K562 (cell line): Measurements from ENCODE around the gene ADAM15. TPM values are rescaled to one million over a fixed set of nuclear protein-coding genes. Genes with fewer than 3 reads are reported as not detected.

Experiments
- ATAC-seq: fragments of 200-7000 bp; cut with Tn5 transposase; 3 replicates; pipeline ENCODE4 v1.9.1; 2020; ENCODE audit warnings: moderate library complexity
- BruUV-seq: library from RNA; stranded (reverse); fragments of 400-500 nt; replicated peaks from 2 replicates; lab custom pipeline; 2021; lab: Mats Ljungman, UMichigan
- CTCF ChIA-PET: fragments of 300-600 bp; formaldehyde crosslinking; extraction: SDS; loops from one replicate; lab custom pipeline; 2021; ENCODE audit warnings: low intra/inter-chr PET ratio; lab: Yijun Ruan, JAX
- POLR2A ChIA-PET: fragments of 300-600, 350-650 bp; sonication (Branson Sonifier 250); formaldehyde crosslinking; extraction: SDS; loops from one replicate; lab custom pipeline; 2021; ENCODE audit warnings: antibody characterized with exemption, inconsistent platforms; lab: Yijun Ruan, JAX
- DNase-seq, 4 experiments: peaks; one replicate each; pipeline versions ENCODE4 v3.0.0 to v3.0.0-alpha.2; 2011 to 2018; ENCODE audit warnings: low spot score in 3 of 4, mixed read lengths in 3 of 4; ENCODE audit errors: extremely low read depth in 1 of 4
- FAIRE-seq: peaks from 2 replicates; lab custom pipeline; 2011; peaks lifted over from hg19 to GRCh38; lab: Jason Lieb, UNC
- H2AFZ ChIP-seq: 2 replicates; pipeline ENCODE4 v1.6.0; 2011; ENCODE audit warnings: low read depth, low read length, control low read depth, inconsistent platforms
- H3K27ac ChIP-seq: fragments of 200-600 bp; 3 replicates; pipeline ENCODE4 v1.8.0; 2011; ENCODE audit warnings: low read depth, mild to moderate bottlenecking, control low read depth, inconsistent platforms, low read length, moderate library complexity, mixed read lengths; ENCODE audit errors: extremely low read depth
- H3K27me3 ChIP-seq, 2 experiments: fragments of 300-600 bp in 1 of 2; 2 replicates in 1 of 2; 3 replicates in 1 of 2; pipeline versions ENCODE4 v1.6.0 to v1.8.0; 2011; ENCODE audit warnings: inconsistent platforms in 2 of 2, low read length in 2 of 2, mild to moderate bottlenecking in 1 of 2, mixed read lengths in 1 of 2, moderate library complexity in 1 of 2; ENCODE audit not compliant: control insufficient read depth in 2 of 2, insufficient read depth in 2 of 2
- H3K36me3 ChIP-seq: fragments of 300-600 bp; 3 replicates; pipeline ENCODE4 v1.8.0; 2011; ENCODE audit warnings: mild to moderate bottlenecking, low read length, inconsistent platforms; ENCODE audit not compliant: control insufficient read depth, insufficient read depth
- H3K4me1 ChIP-seq, 2 experiments: fragments of 200-600 bp in 1 of 2; replicated peaks in 1 of 2; 2 replicates in 1 of 2; 3 replicates in 1 of 2; pipeline versions ENCODE4 v1.5.1 to v1.8.0; 2011; ENCODE audit warnings: inconsistent platforms in 2 of 2, low read length in 2 of 2, mild to moderate bottlenecking in 1 of 2, mixed read lengths in 1 of 2, moderate library complexity in 1 of 2; ENCODE audit not compliant: control insufficient read depth in 2 of 2, insufficient read depth in 2 of 2
- H3K4me2 ChIP-seq: 2 replicates; pipeline ENCODE4 v1.6.1; 2011; ENCODE audit warnings: low read length, control low read depth, inconsistent platforms, mixed read lengths; ENCODE audit not compliant: insufficient read depth
- H3K4me3 ChIP-seq: fragments of 200-600 bp; sonication (generic), shearing (Covaris generic); 2 replicates; pipeline ENCODE4 v1.5.1; 2016; ENCODE audit warnings: control low read depth, inconsistent platforms
- H3K79me2 ChIP-seq: fragments of 200-600 bp; 3 replicates; pipeline ENCODE4 v1.8.0; 2011; ENCODE audit warnings: low read length, inconsistent platforms; ENCODE audit not compliant: control insufficient read depth, insufficient read depth
- H3K9ac ChIP-seq, 2 experiments: 2 replicates each; pipeline versions ENCODE4 v1.6.0 to v1.6.1; 2011; ENCODE audit warnings: low read depth in 2 of 2, low read length in 2 of 2, control low read depth in 1 of 2, inconsistent platforms in 1 of 2, mild to moderate bottlenecking in 1 of 2, mixed read lengths in 1 of 2; ENCODE audit not compliant: insufficient read depth in 1 of 2
- H3K9me1 ChIP-seq: one replicate; pipeline ENCODE4 v1.6.0; 2011; ENCODE audit warnings: inconsistent platforms, mild to moderate bottlenecking, low read length, moderate library complexity; ENCODE audit not compliant: control insufficient read depth, insufficient read depth
- H3K9me3 ChIP-seq: replicated peaks from 2 replicates; pipeline ENCODE4 v1.5.1; 2011; ENCODE audit warnings: low read depth, low read length, inconsistent platforms; ENCODE audit not compliant: control insufficient read depth, insufficient read depth
- H4K20me1 ChIP-seq: replicated peaks from 2 replicates; pipeline ENCODE4 v1.6.1; 2011; ENCODE audit warnings: low read length, inconsistent platforms, mixed read lengths; ENCODE audit not compliant: control insufficient read depth, insufficient read depth
- ETV1 ChIP-seq: fragments of 450-650 bp; conservative IDR thresholded peaks from 2 replicates; pipeline ENCODE4 v1.6.1; 2016; ENCODE audit warnings: missing genetic modification characterization, control low read depth, low read depth, missing compliant biosample characterization
- HDAC1 ChIP-seq, 2 experiments: fragments of 450-650 bp; IDR thresholded peaks; 2 replicates each; pipeline ENCODE4 v1.6.1; 2016 to 2017; ENCODE audit warnings: inconsistent platforms in 1 of 2, mild to moderate bottlenecking in 1 of 2, moderate library complexity in 1 of 2
- HNRNPK ChIP-seq: fragments of 200-400 bp; formaldehyde crosslinking; IDR thresholded peaks from one replicate; pipeline ENCODE4 v1.6.1; 2018; ENCODE audit warnings: mild to moderate bottlenecking, low read depth, low read length; ENCODE audit not compliant: poor library complexity, severe bottlenecking
- KDM2B ChIP-seq: fragments of 250-450 bp; sonication (Bioruptor Pico); IDR thresholded peaks from 2 replicates; pipeline ENCODE4 v1.8.0; 2021; ENCODE audit warnings: mild to moderate bottlenecking, moderate library complexity
- NFYB ChIP-seq: IDR thresholded peaks from 2 replicates; pipeline ENCODE4 v1.6.1; 2011; ENCODE audit warnings: mild to moderate bottlenecking, moderate library complexity; ENCODE audit not compliant: insufficient read length; ENCODE audit errors: extremely low read depth
- NRF1 ChIP-seq, 2 experiments: fragments of 450-650 bp; IDR thresholded peaks in 1 of 2; conservative IDR thresholded peaks in 1 of 2; 2 replicates each; pipeline ENCODE4 v1.6.1; 2014; ENCODE audit warnings: mild to moderate bottlenecking in 2 of 2
- RB1 ChIP-seq: fragments of 450-650 bp; IDR thresholded peaks from 2 replicates; pipeline ENCODE4 v1.6.1; 2017; ENCODE audit warnings: low read depth, mild to moderate bottlenecking
- SIN3B ChIP-seq: fragments of 450-650 bp; IDR thresholded peaks from 2 replicates; pipeline ENCODE4 v1.6.1; 2017; ENCODE audit warnings: low read depth, mild to moderate bottlenecking, moderate library complexity
- STAT6 ChIP-seq: sonication (generic); formaldehyde crosslinking; IDR thresholded peaks from 2 replicates; pipeline ENCODE4 v1.8.1; 2023; ENCODE audit warnings: mild to moderate bottlenecking, missing genetic modification reagents
- TEAD4 ChIP-seq, 2 experiments: sonication (generic) in 1 of 2; formaldehyde crosslinking in 1 of 2; IDR thresholded peaks; 2 replicates each; pipeline versions ENCODE4 v1.6.1 to v1.8.0; 2012 to 2022; ENCODE audit warnings: borderline replicate concordance in 1 of 2, inconsistent platforms in 1 of 2, low read length in 1 of 2, mild to moderate bottlenecking in 1 of 2, missing genetic modification reagents in 1 of 2
- ZNF24 ChIP-seq: fragments of 450-650 bp; IDR thresholded peaks from 2 replicates; pipeline ENCODE4 v1.6.1; 2016
- ZNF282 ChIP-seq: sonication (generic); formaldehyde crosslinking; IDR thresholded peaks from 2 replicates; pipeline ENCODE4 v1.8.1; 2023; ENCODE audit warnings: missing genetic modification reagents
- WGBS: fragments of 100-300 bp; shearing (Covaris generic); methylation state at CpG from one replicate; pipeline ENCODE4 v1.1.6; 2016; ENCODE audit warnings: low coverage, mixed read lengths; ENCODE audit not compliant: insufficient coverage; ENCODE audit errors: missing lambda C conversion rate; 5-methylcytosine and 5-hydroxymethylcytosine counted together
- in situ Hi-C: fragments of 300-500 bp; cut with MboI; formaldehyde crosslinking; loops from 4 replicates; pipeline ENCODE4 v1.15.0; 2018; ENCODE audit warnings: inconsistent platforms, mixed read lengths
- intact Hi-C: fragments of 100-400 bp; cut with micrococcal nuclease; formaldehyde crosslinking; loops from 2 replicates; pipeline ENCODE4 v1.14.2; 2022
- polyA plus RNA-seq, 8 experiments: library from polyadenylated mRNA; depleted of rRNA in 4 of 8; stranded (reverse) in 5 of 8; unstranded in 3 of 8; fragments of >200 nt; fragmentation: Nextera tagmentation in 2 of 8; fragmentation: Illumina TruSeq in 1 of 8; extraction: Ambion mirVana in 2 of 8; extraction: Trizol in 1 of 8; gene quantifications; 2 replicates each; pipeline versions ENCODE4 v1.2.1 to v1.2.3, GENCODE V29; 2011 to 2014; ENCODE audit warnings: inconsistent platforms in 1 of 8, missing spikeins in 1 of 8
- total RNA-seq, 7 experiments: library from RNA; depleted of rRNA in 6 of 7; stranded (reverse); fragments of >200 nt in 6 of 7; fragmentation: Illumina TruSeq in 2 of 7; extraction: Trizol in 2 of 7; gene quantifications; 2 replicates each; pipeline versions ENCODE4 v1.2.1 to v1.2.3, GENCODE V29; 2011 to 2021; ENCODE audit warnings: low replicate concordance in 1 of 7
- TF ChIP-seq, protein P1 (sequence below), 3 experiments: fragments of 200-800 bp in 1 of 3; sonication (Bioruptor generic) in 1 of 3; sonication (generic) in 1 of 3; formaldehyde crosslinking in 1 of 3; IDR thresholded peaks; 2 replicates each; pipeline versions ENCODE4 v1.6.1 to v1.8.0; 2016 to 2022; ENCODE audit warnings: mild to moderate bottlenecking in 2 of 3, missing compliant biosample characterization in 2 of 3, missing genetic modification characterization in 2 of 3, missing genetic modification reagents in 1 of 3
- TF ChIP-seq, protein P2 (sequence below): sonication (generic); formaldehyde crosslinking; IDR thresholded peaks from 2 replicates; pipeline ENCODE4 v1.8.1; 2023; ENCODE audit warnings: mild to moderate bottlenecking, missing genetic modification reagents
- TF ChIP-seq, protein P3 (sequence below): fragments of 250-450 bp; sonication (Bioruptor Pico); IDR thresholded peaks from 2 replicates; pipeline ENCODE4 v1.9.0; 2021; ENCODE audit warnings: mild to moderate bottlenecking

Gene ADAM15
- total and polyA plus RNA-seq, 9 of the 15 experiments (the other 6 are each of a cell fraction or from before 2014, with no cell fraction given): 0.69 to 72.3 (median 32.8) TPM

DNA sequence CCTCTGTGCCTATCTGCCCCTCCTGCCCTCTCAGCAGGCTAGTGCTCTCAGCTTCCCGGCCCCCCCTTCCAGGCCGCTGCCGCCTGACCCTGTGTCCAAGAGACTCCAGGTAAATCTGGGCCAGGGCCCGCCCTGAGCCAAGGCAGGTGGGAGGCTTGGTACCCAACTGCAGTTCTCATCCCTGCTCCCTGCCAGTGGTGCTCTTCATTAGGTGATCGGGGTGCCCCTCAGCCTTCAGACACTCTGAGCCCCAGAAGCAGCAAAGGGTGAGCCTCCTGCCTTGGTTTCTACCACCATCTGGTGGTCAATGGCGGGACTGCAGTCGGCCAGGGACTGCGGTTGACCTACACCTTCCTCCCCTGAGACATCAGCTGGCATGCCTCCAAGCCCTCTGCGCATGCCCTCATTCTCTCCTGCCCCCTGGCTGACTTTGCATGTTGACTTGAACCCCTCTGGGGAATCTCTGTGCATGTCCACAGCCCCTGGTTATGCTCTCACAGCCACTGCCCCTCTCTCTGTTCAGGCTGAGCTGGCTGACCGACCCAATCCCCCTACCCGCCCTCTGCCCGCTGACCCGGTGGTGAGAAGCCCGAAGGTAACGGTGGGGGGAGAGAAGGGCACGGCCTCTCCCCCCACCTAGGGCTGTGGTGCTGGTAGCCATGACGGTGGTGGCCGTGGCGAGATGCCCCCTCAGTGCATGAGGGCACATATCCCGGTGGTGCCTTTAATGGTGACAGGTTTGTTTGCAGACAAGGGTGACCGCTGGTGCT, 10.4 kb downstream of the ADAM15 start:
- intact Hi-C loops: loop anchor here (1.0 to 5.0 kb wide), 5 partner anchors 16 to 503 kb away; partner anchors contain the start of genes CKS1B, SHC1 and UBE2Q1
- H3K79me2 ChIP-seq: peaks cover 9% of the 10 kb centered on the region; the same call in 2 of the 3 replicates
- ChIA-PET CTCF (interaction anchor here (0.6 to 4.0 kb wide), 11 partner anchors 16 to 583 kb away, joined by 3 to 153 read pairs (median 4); partner anchors contain the start of genes EFNA3 and UBE2Q1), POLR2A (interaction anchor here (0.6 to 1.4 kb wide), 6 partner anchors 23 to 883 kb away, joined by 3 to 4 read pairs (median 3); partner anchors contain the start of gene FLAD1)
- no peaks in the 10 kb centered on the region for H3K9me3 ChIP-seq
- in situ Hi-C loops: loop anchor here (5.0 kb wide), 1 partner anchor 104 kb away; the partner anchor contains the start of gene PBXIP1
- peaks cover 41% of the 10 kb centered on the region; the same call in 2 of the 3 replicates for H3K36me3 ChIP-seq
- H3K4me1 ChIP-seq: peaks cover 25 to 55% of the 10 kb centered on the region in 2 experiments
- peak overlapping the region in 1 of 2 experiments; percentile 8; a peak in 1 of 4 replicates for H3K9ac ChIP-seq
- no peak overlapping the region for H3K4me3 ChIP-seq
- no peaks in the 10 kb centered on the region for H3K27me3 ChIP-seq
- H2AFZ ChIP-seq: no peak overlapping the region
- ATAC-seq (peak; percentile 71), FAIRE-seq (peak; percentile 99), DNase-seq (peak; percentile 77 to 93 (median 84))
- H3K9me1 ChIP-seq: peaks cover 7% of the 10 kb centered on the region
- 50% methylated on average over 20 of the region's 21 CpGs for WGBS
- no peak overlapping the region for H3K27ac ChIP-seq
- no peak overlapping the region for H3K4me2 ChIP-seq
- no peaks in the 10 kb centered on the region; the same call in 1 of the 2 replicates for H4K20me1 ChIP-seq
- no TSS peak for BruUV-seq
- TF ChIP-seq, protein P1, sequence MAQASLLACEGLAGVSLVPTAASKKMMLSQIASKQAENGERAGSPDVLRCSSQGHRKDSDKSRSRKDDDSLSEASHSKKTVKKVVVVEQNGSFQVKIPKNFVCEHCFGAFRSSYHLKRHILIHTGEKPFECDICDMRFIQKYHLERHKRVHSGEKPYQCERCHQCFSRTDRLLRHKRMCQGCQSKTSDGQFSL (CRISPR knock-in tag; IDR thresholded peaks at IDR 0.05): peak; percentile 76
- TF ChIP-seq, protein P1 (tag; IDR thresholded peaks at IDR 0.05): no peak
- TF ChIP-seq NFYB: no peak
- TF ChIP-seq ZNF24: no peak
- peak; percentile 39; the same call in 1 of the 2 replicates for TF ChIP-seq STAT6 (CRISPR knock-in tag)
- TF ChIP-seq SIN3B: no peak
- TF ChIP-seq, protein P2, sequence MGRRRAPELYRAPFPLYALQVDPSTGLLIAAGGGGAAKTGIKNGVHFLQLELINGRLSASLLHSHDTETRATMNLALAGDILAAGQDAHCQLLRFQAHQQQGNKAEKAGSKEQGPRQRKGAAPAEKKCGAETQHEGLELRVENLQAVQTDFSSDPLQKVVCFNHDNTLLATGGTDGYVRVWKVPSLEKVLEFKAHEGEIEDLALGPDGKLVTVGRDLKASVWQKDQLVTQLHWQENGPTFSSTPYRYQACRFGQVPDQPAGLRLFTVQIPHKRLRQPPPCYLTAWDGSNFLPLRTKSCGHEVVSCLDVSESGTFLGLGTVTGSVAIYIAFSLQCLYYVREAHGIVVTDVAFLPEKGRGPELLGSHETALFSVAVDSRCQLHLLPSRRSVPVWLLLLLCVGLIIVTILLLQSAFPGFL (CRISPR knock-in tag): no peak
- TF ChIP-seq, protein P3, sequence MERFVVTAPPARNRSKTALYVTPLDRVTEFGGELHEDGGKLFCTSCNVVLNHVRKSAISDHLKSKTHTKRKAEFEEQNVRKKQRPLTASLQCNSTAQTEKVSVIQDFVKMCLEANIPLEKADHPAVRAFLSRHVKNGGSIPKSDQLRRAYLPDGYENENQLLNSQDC (CRISPR knock-in tag): no peak
- no peak for TF ChIP-seq KDM2B (CRISPR knock-in tag)
- TF ChIP-seq HNRNPK: no peak
- TF ChIP-seq TEAD4 (IDR thresholded peaks at IDR 0.05; ENCODE audit: low read length): no peak
- TF ChIP-seq TEAD4 (CRISPR knock-in tag; IDR thresholded peaks at IDR 0.05; ENCODE audit: borderline replicate concordance): no peak
- peak; percentile 79 for TF ChIP-seq RB1
- no peak for TF ChIP-seq ETV1 (tag)
- TF ChIP-seq ZNF282 (CRISPR knock-in tag): no peak
- peak; percentile 86 to 89 for TF ChIP-seq NRF1 (conservative IDR thresholded peaks at IDR 0.05 in 1 of 2, IDR thresholded peaks at IDR 0.05 in 1 of 2)
- TF ChIP-seq HDAC1 (IDR thresholded peaks at IDR 0.05): no peak
